Transverse colon (tissue), 4 donors: Measurements from ENCODE around the gene PNLIPRP2.

Source experiments
- EP300 ChIP-seq: sonication (generic); formaldehyde crosslinking; IDR thresholded peaks from one replicate; pipeline ENCODE4 v1.6.1; 2017; ENCODE audit warnings: antibody characterized with exemption, low read depth
- POLR2A ChIP-seq: fragments of 450-650 bp; IDR thresholded peaks from one replicate; pipeline ENCODE4 v1.6.1; 2016; ENCODE audit warnings: antibody characterized with exemption, mild to moderate bottlenecking, moderate library complexity
- POLR2AphosphoS5 ChIP-seq, 3 donors: sonication (generic); formaldehyde crosslinking; IDR thresholded peaks; one replicate each; pipeline ENCODE4 v1.6.1; 2016; ENCODE audit warnings: antibody characterized with exemption in 3 of 3
- TF ChIP-seq, protein P1 (sequence below), 5 experiments: fragments of 200-600 bp in 3 of 5; fragments of 450-650 bp in 2 of 5; sonication (generic) in 3 of 5; IDR thresholded peaks; 1 replicate in 2 of 5; 2 replicates in 3 of 5; pipeline ENCODE4 v1.5.1; 2016 to 2017; ENCODE audit warnings: antibody characterized with exemption in 5 of 5, inconsistent platforms in 3 of 5, mild to moderate bottlenecking in 2 of 5, moderate library complexity in 1 of 5

DNA sequence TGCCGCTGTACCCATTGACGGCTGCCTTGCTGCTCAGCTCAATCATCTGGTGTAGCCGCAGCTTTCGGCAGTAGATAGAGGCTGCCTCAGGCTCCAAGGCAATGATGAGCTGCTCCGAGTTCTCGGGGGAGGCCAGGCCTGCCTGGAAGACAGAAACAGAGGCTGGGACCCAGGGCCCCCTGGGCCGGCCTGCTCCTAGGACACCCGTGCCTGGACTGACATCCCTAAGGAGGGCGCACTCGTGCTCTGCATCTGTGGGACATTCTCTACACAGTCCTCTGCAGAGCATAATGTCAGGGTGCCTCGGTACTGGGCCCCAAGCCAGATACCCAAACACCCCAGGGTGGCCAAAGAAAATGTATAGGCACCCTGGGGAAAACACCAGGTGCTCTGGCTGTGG lies 63.1 kb downstream of the PNLIPRP2 start:
- TF ChIP-seq POLR2A (no peak), POLR2AphosphoS5 (IDR thresholded peaks at IDR 0.05) (no peak), EP300 (no peak)
- TF ChIP-seq, protein P1, sequence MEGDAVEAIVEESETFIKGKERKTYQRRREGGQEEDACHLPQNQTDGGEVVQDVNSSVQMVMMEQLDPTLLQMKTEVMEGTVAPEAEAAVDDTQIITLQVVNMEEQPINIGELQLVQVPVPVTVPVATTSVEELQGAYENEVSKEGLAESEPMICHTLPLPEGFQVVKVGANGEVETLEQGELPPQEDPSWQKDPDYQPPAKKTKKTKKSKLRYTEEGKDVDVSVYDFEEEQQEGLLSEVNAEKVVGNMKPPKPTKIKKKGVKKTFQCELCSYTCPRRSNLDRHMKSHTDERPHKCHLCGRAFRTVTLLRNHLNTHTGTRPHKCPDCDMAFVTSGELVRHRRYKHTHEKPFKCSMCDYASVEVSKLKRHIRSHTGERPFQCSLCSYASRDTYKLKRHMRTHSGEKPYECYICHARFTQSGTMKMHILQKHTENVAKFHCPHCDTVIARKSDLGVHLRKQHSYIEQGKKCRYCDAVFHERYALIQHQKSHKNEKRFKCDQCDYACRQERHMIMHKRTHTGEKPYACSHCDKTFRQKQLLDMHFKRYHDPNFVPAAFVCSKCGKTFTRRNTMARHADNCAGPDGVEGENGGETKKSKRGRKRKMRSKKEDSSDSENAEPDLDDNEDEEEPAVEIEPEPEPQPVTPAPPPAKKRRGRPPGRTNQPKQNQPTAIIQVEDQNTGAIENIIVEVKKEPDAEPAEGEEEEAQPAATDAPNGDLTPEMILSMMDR (IDR thresholded peaks at IDR 0.05) = no peak
